ENCODE results near the gene MCRS1. TPM values are rescaled to one million over a fixed set of nuclear protein-coding genes. Genes with fewer than 3 reads are reported as not detected.
"Not testable (repeated sequence)": the region's sequence is repeated elsewhere in the genome, so short reads cannot be mapped to it uniquely, and the experiment has no call there.

The MCRS1 gene
- total RNA-seq, 1 donor from 2014 or later: 62.4 TPM

GRCh38 chr12:49518914-49519573 lies 48.9 kb downstream of the MCRS1 start:
- TF ChIP-seq CTCF (conservative IDR thresholded peaks at IDR 0.05; ENCODE audit: low read depth, low read length): no peak
- DNase-seq (ENCODE audit: low read depth): no peak
- H3K4me3 ChIP-seq (ENCODE audit: low read depth, low read length): no peak overlapping the region

- DNase-seq (ENCODE audit: low read depth): peak; percentile 73
- no peak overlapping the region for H3K4me3 ChIP-seq (ENCODE audit: low read depth, low read length)
- no peak for TF ChIP-seq CTCF (conservative IDR thresholded peaks at IDR 0.05; ENCODE audit: low read depth, low read length)
These were observed 52.7 kb downstream of the MCRS1 start for GRCh38 chr12:49515266-49515665.

GRCh38 chr12:49512546-49512945 lies 55.4 kb downstream of the MCRS1 start:
- no peak for TF ChIP-seq CTCF (conservative IDR thresholded peaks at IDR 0.05; ENCODE audit: low read depth, low read length)
- no peak for DNase-seq (ENCODE audit: low read depth)
- no peak overlapping the region for H3K4me3 ChIP-seq (ENCODE audit: low read depth, low read length)

GRCh38 chr12:49511410-49511809 lies 56.5 kb downstream of the MCRS1 start:
- TF ChIP-seq CTCF (conservative IDR thresholded peaks at IDR 0.05; ENCODE audit: low read depth, low read length): no peak
- H3K4me3 ChIP-seq (ENCODE audit: low read depth, low read length): no peak overlapping the region
- no peak for DNase-seq (ENCODE audit: low read depth)

DNA sequence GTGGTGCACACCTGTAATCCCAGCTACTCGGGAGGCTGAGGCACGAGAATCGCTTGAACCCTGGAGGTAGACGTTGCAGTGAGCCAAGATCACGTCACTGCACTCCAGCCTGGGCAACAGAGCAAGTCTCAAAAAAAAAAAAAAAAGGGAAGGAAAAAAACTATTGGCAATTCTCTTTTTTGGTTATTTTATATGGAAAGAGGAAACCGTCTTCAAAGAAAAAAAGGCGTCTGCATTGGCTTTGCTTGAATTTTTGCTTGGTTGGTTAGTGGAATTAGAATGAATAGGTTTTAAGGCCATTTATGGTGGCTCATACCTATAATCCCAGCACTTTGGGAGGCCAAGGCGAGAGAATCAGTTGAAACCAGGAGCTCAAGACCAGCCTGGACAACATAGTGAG lies 58.3 kb downstream of the MCRS1 start:
- DNase-seq (ENCODE audit: low read depth); H3K4me3 ChIP-seq (ENCODE audit: low read depth, low read length): not testable (repeated sequence)

Other genes starting within 250 kb of the MCRS1 start
- 31.7 and 45.4 TPM in 2 replicates for gene TROAP, start 244.9 kb downstream of the MCRS1 start, total RNA-seq
- not detected in 2 replicates for gene C1QL4, start 231.0 kb downstream of the MCRS1 start, total RNA-seq
- 0.40 and 1.0 TPM in 2 replicates for gene DNAJC22, start 221.3 kb downstream of the MCRS1 start, total RNA-seq
- gene SPATS2, start 200.7 kb downstream of the MCRS1 start, total RNA-seq: 14.9 and 29.9 TPM in 2 replicates
- gene KCNH3, start 29.1 kb downstream of the MCRS1 start, total RNA-seq: 0.07 and 0.12 TPM in 2 replicates
- 0.07 TPM in 1 of 2 replicates, not detected in the other for gene FAM186B, start 37.5 kb upstream of the MCRS1 start, total RNA-seq
- gene PRPF40B, start 55.4 kb upstream of the MCRS1 start, total RNA-seq: 10.6 and 12.4 TPM in 2 replicates
- 21.3 and 21.7 TPM in 2 replicates for gene FMNL3, start 139.3 kb upstream of the MCRS1 start, total RNA-seq
- 429 and 436 TPM in 2 replicates for gene TMBIM6, start 173.4 kb upstream of the MCRS1 start, total RNA-seq

All from epithelial cell of proximal tubule (primary cell).